ENCODE results near the gene PAM.

DNA sequence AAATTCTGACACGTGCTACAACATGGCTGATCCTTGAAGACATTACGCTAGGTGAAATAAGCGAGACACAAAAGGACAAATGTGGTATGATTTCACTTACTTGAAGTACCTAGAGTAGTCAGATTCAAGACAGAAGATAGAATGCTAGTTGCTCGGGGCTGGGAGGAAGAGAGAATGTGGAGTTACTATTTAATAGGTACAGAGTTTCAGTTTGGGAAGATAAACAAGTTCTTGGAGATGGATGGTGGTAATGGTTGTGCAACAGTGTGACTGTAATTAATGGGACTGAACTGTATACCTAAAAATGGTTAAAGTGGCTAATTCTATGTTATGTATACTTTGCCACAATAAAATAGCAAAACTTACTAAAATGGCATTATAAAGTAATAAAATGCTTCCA is 34.4 kb downstream of the PAM start:
- TF ChIP-seq ESRRG (CRISPR knock-in tag; IDR thresholded peaks at IDR 0.05) (no peak), RARB (CRISPR knock-in tag; IDR thresholded peaks at IDR 0.05) (no peak), GLIS3 (CRISPR knock-in tag; IDR thresholded peaks at IDR 0.05) (no peak), ZFP30 (CRISPR knock-in tag; IDR thresholded peaks at IDR 0.05) (no peak)
- TF ChIP-seq, protein P1, sequence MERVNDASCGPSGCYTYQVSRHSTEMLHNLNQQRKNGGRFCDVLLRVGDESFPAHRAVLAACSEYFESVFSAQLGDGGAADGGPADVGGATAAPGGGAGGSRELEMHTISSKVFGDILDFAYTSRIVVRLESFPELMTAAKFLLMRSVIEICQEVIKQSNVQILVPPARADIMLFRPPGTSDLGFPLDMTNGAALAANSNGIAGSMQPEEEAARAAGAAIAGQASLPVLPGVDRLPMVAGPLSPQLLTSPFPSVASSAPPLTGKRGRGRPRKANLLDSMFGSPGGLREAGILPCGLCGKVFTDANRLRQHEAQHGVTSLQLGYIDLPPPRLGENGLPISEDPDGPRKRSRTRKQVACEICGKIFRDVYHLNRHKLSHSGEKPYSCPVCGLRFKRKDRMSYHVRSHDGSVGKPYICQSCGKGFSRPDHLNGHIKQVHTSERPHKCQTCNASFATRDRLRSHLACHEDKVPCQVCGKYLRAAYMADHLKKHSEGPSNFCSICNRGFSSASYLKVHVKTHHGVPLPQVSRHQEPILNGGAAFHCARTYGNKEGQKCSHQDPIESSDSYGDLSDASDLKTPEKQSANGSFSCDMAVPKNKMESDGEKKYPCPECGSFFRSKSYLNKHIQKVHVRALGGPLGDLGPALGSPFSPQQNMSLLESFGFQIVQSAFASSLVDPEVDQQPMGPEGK (CRISPR knock-in tag; IDR thresholded peaks at IDR 0.05; ENCODE audit: borderline replicate concordance) = no peak
- TF ChIP-seq, protein P2, sequence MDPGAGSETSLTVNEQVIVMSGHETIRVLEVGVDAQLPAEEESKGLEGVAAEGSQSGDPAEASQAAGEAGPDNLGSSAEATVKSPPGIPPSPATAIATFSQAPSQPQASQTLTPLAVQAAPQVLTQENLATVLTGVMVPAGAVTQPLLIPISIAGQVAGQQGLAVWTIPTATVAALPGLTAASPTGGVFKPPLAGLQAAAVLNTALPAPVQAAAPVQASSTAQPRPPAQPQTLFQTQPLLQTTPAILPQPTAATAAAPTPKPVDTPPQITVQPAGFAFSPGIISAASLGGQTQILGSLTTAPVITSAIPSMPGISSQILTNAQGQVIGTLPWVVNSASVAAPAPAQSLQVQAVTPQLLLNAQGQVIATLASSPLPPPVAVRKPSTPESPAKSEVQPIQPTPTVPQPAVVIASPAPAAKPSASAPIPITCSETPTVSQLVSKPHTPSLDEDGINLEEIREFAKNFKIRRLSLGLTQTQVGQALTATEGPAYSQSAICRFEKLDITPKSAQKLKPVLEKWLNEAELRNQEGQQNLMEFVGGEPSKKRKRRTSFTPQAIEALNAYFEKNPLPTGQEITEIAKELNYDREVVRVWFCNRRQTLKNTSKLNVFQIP (CRISPR knock-in tag; IDR thresholded peaks at IDR 0.05; ENCODE audit: borderline replicate concordance, low read depth) = no peak

All from SK-N-SH treated with all-trans-retinoic acid at 6 μM for 48 hours (cell line).